GM19240 (cell line): ENCODE measurements around the gene MMP8.

Source experiments
- DNase-seq: peaks from one replicate; pipeline ENCODE4 v3.0.0; 2011; ENCODE audit warnings: low spot score; ENCODE audit not compliant: insufficient read length

The MMP8 gene

DNA sequence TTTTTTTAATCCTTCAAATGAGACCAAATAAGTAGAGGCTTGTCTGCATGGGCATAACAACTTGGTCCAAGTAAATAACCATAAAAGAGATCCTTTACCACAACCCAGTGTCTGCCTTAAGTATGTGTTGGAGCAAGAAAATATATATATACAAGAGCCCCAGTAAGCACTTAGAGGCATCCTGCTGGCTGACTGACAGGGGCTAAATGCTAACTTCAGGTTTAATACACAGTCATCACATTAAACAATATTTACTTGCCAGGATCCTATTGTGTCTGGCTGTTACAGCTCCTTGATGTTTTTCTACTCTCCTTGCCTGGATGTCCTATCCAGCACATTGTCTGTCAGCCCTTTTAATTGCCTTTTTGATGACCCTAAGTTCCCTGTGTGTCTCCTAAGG, 62.1 kb downstream of the MMP8 start:
- no peak for DNase-seq
